Kasumi-1 (cell line): Measurements from ENCODE around the gene WNT2B.
"Not testable (repeated sequence)": the region's sequence is repeated elsewhere in the genome, so short reads cannot be mapped to it uniquely, and the experiment has no call there.

Experiments used
- DNase-seq, 2 experiments: peaks; one replicate each; lab custom pipeline; 2025; lab: John Stamatoyannopoulos, UW

WNT2B gene

DNA sequence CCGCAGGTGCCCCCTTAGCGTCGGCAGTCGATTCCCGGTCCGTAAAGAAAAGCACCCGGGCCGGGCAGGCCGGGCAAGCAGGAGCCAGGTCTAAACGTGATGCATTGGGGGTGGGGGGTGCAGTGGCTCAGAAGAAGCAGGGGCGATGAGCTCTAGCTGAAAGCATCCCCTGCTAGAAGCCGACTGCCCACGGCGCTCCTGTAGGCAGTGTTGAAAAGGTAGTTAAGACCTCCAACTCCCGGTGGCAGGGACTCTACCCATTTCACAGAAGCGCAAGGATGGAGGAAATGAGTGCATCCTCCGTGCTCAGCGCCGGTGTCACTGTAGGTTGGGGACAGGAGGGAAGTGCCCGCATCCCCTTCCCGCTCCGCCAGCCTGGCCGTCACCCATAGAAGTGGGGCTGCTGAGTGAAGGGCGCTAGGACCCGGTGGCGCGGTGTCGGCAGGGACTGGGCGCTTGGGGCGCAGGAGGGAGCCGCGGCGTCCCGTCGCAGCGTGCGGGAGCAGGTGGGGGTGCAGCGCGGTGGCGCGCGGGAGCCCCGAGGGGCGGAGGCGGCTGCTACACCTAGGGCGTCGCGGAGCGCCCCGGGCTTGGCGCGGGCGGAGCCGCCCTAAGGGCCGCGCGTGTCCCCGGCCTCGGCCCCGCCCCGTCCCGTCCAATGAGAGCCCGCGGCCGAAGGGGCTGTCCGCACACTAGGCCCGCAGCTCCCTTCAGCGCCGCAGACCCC is at the start of gene WNT2B:
WNT2B (plus strand) TSS at position 688 of the 727 bp plus-strand sequence. CDS start 298 bp downstream, outside the sequence.
- peak; percentile 10 to 33 for DNase-seq

DNA sequence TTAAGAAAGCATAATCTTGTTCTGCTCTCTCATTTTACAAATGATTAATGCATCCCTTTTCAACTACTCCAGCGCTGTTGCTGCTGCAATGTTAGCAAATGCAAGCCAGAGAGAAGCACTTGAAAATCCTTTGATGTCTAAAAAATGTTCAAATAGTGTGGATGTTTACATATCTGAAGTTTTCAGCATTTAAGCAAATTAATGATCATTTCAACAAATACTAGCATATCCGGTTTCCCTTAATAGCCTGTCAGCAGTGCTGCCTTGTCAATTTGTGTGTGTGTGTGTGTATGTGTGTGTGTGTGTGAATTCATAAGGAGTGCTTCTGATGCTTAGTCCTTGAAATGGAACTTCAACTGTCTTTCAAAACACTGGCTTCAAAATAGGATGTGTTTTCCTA is 48.1 kb upstream of the WNT2B start:
- no peak for DNase-seq

DNA sequence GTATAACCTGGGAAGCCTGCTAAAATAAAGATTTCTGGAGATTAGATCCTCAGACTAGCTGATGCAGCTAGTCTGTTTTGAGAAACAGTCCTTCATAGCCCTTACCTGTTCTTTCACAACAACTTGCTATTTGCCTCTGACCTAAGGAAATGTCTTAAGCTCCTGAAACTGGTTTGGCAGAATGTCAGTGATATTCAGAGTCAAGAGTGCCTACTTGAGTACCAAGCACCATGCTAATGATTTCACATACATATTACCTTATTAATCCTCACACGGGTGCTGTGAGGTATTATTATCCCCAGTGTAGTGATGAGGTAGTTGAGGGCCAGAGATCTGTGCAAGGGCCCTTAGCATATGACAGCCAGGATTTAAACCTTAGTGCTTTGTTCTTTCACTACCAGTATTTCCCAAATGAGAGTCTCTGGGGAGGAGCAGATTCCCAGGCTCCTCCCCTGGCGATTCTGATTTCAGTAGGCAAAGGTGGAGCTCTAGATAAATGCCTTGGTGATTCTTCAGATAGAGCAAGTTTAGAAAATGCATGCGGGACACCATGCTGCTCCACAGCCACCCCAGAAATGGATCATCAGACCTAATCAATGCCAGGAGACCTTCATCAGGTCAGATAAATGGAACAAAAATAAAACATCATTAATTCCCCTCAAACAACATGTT is 47.4 kb upstream of the WNT2B start:
- DNase-seq: no peak

DNA sequence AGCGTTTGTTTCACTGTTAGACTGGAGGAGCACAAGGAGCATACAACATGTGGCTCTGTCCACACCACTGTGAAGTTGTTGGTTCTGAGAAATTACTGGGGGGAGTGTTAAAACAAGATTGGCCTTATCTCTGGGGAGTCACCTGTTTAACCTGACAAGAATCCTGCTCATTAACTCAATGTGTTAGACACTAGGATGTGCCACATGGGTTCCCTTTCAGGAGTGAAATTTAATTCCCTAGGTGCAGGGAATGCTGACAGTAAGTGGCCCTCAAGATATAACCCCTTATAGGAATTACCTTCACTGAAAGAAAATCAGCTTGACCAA is 45.8 kb upstream of the WNT2B start:
- DNase-seq: no peak

DNA sequence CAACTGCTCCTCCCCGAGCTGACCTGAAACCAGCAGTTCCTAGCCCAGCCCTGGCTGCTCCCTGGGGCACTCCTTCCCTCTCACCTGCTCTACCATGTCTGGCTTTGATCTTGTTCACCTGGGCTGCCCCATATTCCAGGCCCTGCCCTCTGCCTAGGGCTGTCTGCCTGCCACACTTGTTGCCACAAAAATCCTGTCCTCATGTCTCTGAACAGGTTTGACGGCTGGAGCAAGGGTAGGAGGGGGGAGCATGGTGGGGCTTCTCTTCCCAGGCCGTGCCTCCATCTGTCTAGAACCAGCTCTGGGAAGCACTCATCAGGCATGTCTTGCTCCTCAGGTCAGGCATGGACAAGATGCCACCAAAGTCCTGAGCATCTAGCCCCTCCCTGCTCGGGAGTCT is 44.3 kb upstream of the WNT2B start:
- DNase-seq: no peak

DNA sequence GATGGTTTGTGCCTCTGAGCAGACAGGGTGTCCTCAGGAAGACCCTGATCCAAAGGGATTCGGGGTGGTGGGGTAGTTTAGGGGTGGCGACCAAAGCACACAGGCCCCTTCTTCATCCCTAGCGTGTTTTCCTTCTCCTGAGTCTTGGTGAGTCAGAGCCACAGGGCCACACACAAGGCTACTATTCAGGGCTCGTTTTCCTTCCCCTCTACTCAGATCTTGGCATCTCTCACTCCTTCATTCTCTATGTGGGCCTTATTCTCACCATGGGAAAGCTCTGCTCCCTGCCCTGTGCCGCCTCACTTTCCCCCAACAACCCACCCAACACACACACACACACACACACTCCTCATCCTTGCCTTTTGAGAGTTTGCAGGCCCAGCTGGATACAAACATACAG is 43.6 kb upstream of the WNT2B start:
- no peak for DNase-seq

DNA sequence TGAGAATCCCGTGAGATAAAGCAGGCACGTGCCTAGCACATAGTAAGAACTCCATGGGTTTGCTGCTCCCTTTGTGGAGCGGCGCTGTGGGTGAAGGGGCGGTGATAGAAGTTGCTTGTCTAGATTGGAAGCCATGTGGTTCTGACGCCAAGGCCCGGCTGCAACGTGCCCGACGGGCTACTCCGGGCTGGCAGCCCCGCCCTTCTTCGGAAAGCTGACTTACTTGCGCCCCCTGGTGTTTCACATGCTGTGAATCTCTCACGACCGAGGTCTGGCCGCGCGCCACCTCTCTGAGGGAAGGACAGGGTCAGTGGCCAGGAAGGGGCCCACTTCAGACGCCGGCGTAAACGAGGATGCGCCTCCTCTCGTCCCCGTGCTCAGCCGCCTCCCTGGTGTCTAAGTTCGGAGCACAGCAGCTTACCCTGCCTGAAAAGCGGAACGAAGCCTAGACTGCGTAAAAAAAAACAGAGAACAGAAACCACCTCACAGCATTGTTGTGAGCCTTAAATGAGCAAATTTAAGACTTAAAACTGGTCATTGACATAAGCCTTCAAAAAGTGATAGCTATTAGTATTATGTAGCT is 42.6 kb upstream of the WNT2B start:
- peak; percentile 89 to 91 for DNase-seq

DNA sequence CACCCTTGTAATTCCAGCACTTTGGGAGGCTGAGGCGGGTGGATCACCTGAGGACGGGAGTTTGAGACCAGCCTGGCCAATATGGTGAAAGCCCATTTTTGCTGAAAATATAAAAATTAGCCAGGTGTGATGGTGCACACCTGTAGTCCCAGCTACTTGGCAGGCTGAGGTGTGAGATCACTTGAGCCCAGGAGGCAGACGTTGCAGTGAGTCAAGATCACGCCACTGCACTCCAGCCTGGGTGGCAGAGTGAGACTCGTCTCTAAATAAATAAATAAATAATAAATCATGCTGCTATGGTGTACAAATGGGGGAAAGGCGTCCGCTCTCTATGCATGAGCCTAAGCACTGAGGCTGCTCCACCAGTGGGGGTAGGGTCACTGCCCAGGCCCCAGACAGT is 38.4 kb upstream of the WNT2B start:
- DNase-seq: not testable (repeated sequence)

DNA sequence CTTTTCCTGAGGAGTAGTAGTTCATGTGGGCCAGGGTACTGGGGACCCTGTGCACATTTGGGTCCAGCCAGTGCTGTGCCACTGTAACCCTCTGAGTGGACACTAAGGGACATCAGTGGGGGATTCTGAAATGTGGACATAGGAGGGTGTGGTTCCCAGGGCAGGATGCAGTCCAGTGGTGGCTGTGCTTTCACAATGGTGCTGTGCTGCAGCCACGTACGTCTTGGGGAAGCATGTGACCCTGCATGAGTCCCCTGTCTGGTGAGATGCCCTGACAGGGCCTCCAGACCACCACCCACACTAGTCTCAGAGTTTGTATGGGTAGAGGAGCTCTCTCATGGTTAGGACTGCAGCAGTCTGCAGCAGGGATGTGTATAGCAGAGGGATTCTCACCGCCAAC is 37.8 kb upstream of the WNT2B start:
- DNase-seq: no peak

DNA sequence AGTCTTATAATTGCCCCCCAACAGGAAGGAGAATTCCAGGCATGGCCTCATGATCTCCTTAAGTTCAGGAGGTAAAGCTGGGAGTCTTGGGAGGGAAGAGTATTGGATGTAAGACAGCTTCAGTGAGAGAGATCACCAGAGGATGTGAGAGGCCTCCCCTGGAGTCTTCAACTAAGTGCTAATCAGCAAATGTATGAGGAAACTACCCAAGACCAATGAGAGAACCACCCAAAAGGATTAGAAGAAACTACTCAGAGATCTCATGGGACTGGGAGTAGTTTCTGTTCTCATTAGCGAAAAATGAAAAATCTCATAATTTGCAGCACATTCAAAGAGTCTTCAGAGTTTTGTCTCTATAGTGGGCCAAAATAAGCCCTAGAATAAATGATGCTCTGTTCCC is 36.6 kb upstream of the WNT2B start:
- DNase-seq: no peak

DNA sequence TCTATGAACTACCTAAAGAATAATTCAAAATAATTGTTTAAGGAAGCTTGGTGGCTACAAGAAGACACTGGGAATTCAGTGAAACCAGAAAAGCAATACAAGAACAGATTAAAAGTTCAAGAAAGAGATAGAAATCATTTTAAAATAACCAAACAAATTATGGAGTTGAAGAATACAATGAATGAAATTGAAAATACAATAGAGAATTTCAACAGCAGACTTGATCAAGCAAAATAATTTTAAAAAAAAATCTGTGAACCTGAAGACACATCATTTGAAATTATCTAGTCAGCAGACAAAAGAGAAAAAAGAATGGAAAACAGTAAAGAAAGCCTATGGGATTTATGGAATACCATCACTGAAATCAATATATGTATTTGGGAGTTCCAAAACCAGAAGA is 31.2 kb upstream of the WNT2B start:
- no peak for DNase-seq

DNA sequence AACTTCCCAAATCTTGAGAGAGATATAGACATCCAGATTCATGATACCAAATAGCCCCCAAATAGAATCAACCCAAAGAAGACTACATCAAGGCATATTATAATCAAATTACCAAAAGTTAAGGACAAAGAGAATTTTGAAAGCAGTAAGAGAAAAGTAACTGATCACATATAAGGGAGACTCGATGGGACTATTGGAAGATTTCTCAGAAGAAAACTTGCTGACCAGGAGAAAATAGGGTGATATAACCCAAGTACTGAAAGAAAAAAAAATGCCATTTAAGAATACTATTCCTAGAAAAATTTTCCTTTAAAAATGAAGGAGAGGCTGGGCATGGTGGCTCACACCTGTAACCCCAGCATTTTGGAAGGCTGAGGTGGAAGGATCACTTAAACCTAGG is 30.5 kb upstream of the WNT2B start:
- no peak for DNase-seq

DNA sequence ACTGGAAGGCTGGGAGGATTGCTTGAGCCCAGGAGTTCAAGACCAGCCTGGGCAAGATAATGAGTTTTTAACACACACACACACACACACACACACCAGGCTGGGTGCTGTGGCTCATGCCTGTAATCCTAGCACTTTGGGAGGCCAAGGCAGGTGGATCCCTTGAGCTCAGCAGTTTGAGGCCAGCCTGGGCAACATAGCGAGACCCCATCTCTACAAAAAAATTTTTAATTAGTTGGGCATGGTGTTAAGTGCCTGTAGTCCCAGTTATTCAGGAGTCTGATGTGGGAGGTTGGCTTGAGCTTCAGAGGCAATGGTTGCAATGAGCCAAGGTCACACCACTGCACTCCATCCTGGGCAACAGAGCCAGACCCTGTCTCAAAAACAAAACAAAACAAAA is 22.7 kb upstream of the WNT2B start:
- DNase-seq: not testable (repeated sequence)

DNA sequence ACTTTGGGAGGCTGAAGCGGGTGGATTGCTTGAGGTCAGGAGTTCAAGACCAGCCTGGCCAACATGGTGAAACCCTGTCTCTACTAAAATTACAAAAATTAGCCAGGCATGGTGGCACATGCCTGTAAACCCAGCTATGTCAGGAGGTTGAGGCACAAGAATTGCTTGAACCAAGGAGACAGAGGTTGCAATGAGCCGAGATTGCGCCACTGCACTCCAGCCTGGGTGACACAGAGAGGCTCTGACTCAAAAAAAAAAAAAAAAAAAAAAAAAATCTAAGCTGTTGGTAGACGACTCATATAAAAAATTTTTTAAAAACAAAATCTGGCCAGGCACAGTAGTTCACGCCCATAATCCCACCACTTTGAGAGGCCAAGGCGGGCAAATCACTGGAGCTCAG is 21.1 kb upstream of the WNT2B start:
- DNase-seq: not testable (repeated sequence)

DNA sequence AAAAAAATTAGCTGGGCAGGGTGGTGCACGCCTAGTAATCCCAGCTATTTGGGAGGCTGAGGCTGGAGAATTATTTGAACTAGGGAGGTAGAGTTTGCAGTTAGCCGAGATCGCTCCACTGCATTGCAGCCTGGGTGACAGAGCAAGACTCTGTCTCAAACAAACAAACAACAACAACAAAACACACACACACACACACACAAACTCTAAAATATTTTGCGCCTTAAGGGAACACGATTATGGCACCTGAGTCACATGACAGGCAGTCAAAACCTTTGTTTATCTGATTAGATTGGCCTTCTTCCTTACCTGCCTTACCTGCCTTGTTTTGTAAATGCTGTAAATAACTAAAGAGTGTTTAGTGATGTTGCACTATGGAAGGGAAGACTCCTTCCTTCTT is 20.6 kb upstream of the WNT2B start:
- no peak for DNase-seq

DNA sequence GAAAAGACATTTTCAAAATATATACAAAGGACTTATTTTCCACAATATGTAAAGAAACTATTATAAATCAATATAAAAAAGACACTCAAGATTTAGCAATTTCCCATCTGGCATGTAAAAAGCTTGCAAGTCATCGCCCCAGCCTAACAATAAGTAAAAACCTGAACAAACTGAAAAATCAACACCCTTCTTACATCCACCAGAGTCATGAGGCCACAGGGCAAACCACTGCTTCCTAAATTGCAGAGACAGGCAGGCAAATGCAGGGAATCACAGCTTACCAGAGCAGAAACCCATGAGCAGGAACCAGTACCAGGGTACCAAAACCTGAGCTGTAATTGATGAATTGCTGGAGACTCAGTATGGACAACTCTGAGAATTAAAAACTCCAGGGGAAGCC is 16.7 kb upstream of the WNT2B start:
- no peak for DNase-seq

DNA sequence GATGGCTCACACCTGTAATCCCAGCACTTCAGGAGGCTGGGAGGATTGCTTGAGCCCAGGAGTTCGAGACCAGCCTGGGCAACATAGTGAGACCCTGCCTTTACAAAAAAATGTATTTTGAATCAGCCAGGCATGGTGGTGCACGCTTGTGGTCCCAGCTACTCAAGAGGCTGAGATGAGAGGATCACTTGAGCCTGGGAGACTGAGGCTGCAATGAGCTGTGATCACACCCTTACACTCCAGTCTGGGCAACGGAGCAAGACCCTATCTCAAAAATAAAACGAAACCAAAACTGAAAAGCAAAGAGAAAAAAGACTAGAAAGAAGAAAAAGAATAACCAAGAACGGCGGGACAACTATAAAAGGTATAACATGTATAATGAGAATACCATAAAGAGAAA is 15.4 kb upstream of the WNT2B start:
- DNase-seq: no peak

DNA sequence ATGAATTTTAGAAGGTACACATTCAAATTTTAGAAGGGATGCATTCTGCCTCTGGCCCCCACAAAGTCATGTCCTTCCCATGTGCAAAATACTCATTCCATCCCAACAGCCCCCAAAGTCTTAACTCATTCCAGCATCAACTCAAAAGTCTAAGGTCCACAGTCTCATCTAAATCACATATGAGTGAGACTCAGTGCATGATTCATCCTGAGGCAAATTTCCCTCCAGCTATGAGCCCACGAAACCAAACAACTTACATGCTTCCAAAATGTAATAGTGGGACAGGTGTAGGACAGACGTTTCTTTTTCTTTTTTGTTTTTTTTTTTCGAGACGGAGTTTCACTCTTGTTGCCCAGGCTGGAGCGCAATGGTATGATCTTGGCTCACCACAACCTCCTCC is 12.5 kb upstream of the WNT2B start:
- no peak for DNase-seq

DNA sequence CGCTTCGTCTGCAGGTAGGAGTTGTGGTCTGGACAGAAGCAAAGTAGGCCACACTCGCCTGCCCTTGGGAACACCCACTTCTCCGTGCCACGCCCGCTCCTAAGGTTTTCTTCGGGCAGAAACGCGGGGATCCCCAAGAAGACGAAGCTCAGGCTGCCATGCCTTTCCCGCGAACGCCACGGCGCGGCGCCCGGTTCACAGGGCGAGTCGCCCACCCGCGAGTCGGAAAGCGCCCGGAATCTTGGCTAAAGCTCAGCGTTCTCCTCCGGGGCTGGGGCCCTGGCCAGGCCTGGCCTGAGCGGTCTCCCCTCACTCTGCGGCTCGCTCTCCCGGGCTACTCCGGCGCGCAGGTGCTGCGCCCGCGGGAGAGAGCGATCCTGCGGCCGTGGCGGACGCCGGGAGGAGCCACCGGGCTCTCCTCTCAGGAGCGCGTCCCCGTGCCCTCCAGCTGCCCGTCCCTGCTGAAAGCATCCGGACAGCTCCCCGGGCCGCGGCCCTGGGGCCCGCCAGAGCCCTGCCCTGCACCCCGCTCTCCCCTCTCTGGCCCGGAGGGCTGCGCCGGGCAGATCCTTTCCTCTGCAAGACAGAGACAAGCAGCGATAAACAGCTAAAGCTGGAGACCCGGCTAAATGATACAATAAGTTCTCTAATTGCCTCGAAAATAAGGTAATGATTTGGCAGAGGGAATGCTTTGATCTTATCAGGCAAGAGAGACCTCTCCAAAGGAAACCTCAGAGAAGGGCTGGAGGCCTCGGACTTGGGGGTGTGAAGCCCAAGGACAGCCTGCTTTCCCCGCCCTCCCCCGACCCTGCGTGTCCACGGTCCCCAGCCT is 6.7 kb upstream of the WNT2B start:
- peak; percentile 16 to 33 for DNase-seq

DNA sequence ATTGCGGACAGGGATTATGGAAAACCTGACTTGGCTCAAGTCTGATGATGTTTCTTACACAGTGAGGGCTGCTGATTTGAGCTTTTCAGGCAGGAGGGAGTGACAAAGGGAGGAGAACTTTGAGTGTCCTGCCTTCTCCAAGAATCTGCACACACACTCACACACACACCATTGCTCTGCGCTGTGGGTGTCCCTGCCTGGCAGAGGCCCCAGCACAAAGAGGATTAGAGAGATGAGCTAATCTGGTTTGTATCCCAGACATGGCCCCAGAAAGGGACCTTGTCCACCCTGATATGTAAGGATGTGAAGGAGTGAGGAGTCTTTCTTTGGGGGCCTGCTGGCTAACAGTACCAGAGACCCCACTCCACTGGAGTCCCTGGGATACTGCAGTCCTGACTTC is 5.9 kb upstream of the WNT2B start:
- no peak for DNase-seq

DNA sequence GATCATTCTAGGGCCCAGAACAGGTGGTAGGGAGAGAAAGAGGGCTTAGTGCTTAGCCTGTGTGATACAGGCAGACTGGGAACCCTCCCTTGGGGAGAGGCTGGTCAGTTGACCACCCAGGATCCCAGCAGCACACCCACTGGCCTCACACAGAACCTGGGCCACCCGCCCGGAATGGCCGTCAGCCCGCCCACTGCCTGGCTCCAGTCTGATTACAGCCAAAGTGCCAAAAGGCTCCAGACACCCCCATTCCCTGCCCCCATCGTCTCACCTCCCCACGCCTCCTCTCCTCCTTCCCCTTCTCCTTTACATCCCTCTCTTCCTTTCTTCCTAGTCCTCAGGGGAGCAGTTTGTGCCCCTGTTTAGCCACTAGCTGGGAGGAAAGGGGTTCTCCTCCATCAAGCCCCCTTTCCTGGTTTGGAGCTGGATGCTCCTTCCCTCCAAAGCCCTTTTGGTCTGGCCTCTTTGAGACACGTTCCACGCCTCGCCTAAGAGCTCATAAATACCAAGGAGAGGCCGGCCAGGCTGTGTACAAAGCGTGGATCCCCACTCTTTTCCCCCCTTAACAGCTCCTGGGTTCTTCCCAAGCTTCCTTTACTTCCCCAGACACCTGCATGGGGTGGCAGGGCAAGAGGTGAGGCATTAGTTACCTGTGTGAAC is 4.6 kb upstream of the WNT2B start:
- DNase-seq: no peak
